Muscle layer of colon (tissue), 2 donors: Measurements from ENCODE around the gene PEAK3.

Source experiments
- H3K27ac ChIP-seq: one replicate; pipeline ENCODE4 v1.7.0; 2013; ENCODE audit warnings: low read depth, mild to moderate bottlenecking, low read length, moderate library complexity
- H3K27me3 ChIP-seq, 2 donors: one replicate each; pipeline ENCODE4 v1.7.0; 2013; ENCODE audit warnings: low read length in 2 of 2, mild to moderate bottlenecking in 2 of 2; ENCODE audit not compliant: insufficient read depth in 2 of 2, control insufficient read depth in 1 of 2
- H3K36me3 ChIP-seq: one replicate; pipeline ENCODE4 v1.7.0; 2013; ENCODE audit warnings: mild to moderate bottlenecking, low read length; ENCODE audit not compliant: insufficient read depth
- H3K4me1 ChIP-seq: one replicate; pipeline ENCODE4 v1.7.0; 2013; ENCODE audit warnings: mild to moderate bottlenecking, low read length; ENCODE audit not compliant: insufficient read depth
- H3K4me3 ChIP-seq, 2 donors: one replicate each; pipeline ENCODE4 v1.7.0; 2013; ENCODE audit warnings: low read length in 2 of 2, low read depth in 1 of 2, mild to moderate bottlenecking in 1 of 2, moderate library complexity in 1 of 2
- H3K9ac ChIP-seq: one replicate; pipeline ENCODE4 v1.7.0; 2013; ENCODE audit warnings: low read length
- H3K9me3 ChIP-seq: one replicate; pipeline ENCODE4 v1.7.0; 2013; ENCODE audit warnings: mild to moderate bottlenecking, low read length
- donor health status: abdominal sarcoma.
- donor health status: Adenocarcinoma of cecum.

The PEAK3 gene

GRCh38 chr19:2323707-2324106 lies 41.7 kb upstream of the PEAK3 start:
- Histone ChIP-seq H3K27me3 (no peaks in the 10 kb centered on the region), H3K4me1 (peaks cover 10% of the 10 kb centered on the region), H3K27ac (no peak overlapping the region), H3K4me3 (no peak overlapping the region), H3K9me3 (no peaks in the 10 kb centered on the region), H3K9ac (no peak overlapping the region), H3K36me3 (no peaks in the 10 kb centered on the region)

GRCh38 chr19:2321565-2322283 lies 39.7 kb upstream of the PEAK3 start:
- Histone ChIP-seq H3K4me3 (no peak overlapping the region), H3K4me1 (no peaks in the 10 kb centered on the region), H3K9ac (no peak overlapping the region), H3K27ac (no peak overlapping the region), H3K27me3 (no peaks in the 10 kb centered on the region), H3K9me3 (no peaks in the 10 kb centered on the region), H3K36me3 (no peaks in the 10 kb centered on the region)

GRCh38 chr19:2320939-2321338 lies 39.0 kb upstream of the PEAK3 start:
- H3K36me3 ChIP-seq, result no peaks in the 10 kb centered on the region
- H3K27ac ChIP-seq, result no peak overlapping the region
- H3K4me1 ChIP-seq, result no peaks in the 10 kb centered on the region
- H3K9me3 ChIP-seq, result no peaks in the 10 kb centered on the region
- no peak overlapping the region for H3K9ac ChIP-seq
- H3K4me3 ChIP-seq, result no peak overlapping the region
- H3K27me3 ChIP-seq, result no peaks in the 10 kb centered on the region

- Histone ChIP-seq H3K4me3 (no peak overlapping the region), H3K36me3 (no peaks in the 10 kb centered on the region), H3K4me1 (no peaks in the 10 kb centered on the region), H3K27ac (no peak overlapping the region), H3K9ac (no peak overlapping the region), H3K27me3 (no peaks in the 10 kb centered on the region), H3K9me3 (no peaks in the 10 kb centered on the region)
Measured at GRCh38 chr19:2320049-2320448, 38.1 kb upstream of the PEAK3 start.

- Histone ChIP-seq H3K27ac (no peak overlapping the region), H3K4me1 (no peaks in the 10 kb centered on the region), H3K9ac (no peak overlapping the region), H3K4me3 (no peak overlapping the region), H3K36me3 (no peaks in the 10 kb centered on the region), H3K27me3 (no peaks in the 10 kb centered on the region), H3K9me3 (no peaks in the 10 kb centered on the region)
Measured at GRCh38 chr19:2319551-2319950, 37.6 kb upstream of the PEAK3 start.

- no peak overlapping the region for H3K9ac ChIP-seq
- no peaks in the 10 kb centered on the region for H3K27me3 ChIP-seq
- H3K9me3 ChIP-seq, result no peaks in the 10 kb centered on the region
- no peak overlapping the region for H3K27ac ChIP-seq
- H3K4me3 ChIP-seq, result no peak overlapping the region
- H3K4me1 ChIP-seq, result no peaks in the 10 kb centered on the region
- H3K36me3 ChIP-seq, result no peaks in the 10 kb centered on the region
Measured at GRCh38 chr19:2318923-2319322, 36.9 kb upstream of the PEAK3 start.

GRCh38 chr19:2317756-2318155 lies 35.8 kb upstream of the PEAK3 start:
- no peaks in the 10 kb centered on the region for H3K4me1 ChIP-seq

GRCh38 chr19:2317300-2317699 lies 35.3 kb upstream of the PEAK3 start:
- H3K4me1 ChIP-seq, result no peaks in the 10 kb centered on the region
- H3K36me3 ChIP-seq, result no peaks in the 10 kb centered on the region
- H3K9me3 ChIP-seq, result no peaks in the 10 kb centered on the region
- peaks cover 11% of the 10 kb centered on the region in 2 donors for H3K27me3 ChIP-seq
- H3K9ac ChIP-seq, result no peak overlapping the region
- no peak overlapping the region for H3K27ac ChIP-seq
- H3K4me3 ChIP-seq, result no peak overlapping the region

More at GRCh38 chr19:2317756-2318155, 35.8 kb upstream of the PEAK3 start:
- no peaks in the 10 kb centered on the region for H3K36me3 ChIP-seq
- H3K9ac ChIP-seq, result no peak overlapping the region
- no peak overlapping the region for H3K27ac ChIP-seq
- no peak overlapping the region for H3K4me3 ChIP-seq
- H3K9me3 ChIP-seq, result no peaks in the 10 kb centered on the region
- peaks cover 6% of the 10 kb centered on the region in 2 donors for H3K27me3 ChIP-seq

GRCh38 chr19:2315818-2316353 lies 33.9 kb upstream of the PEAK3 start:
- Histone ChIP-seq H3K27me3 (peaks cover 13 to 14% of the 10 kb centered on the region in 2 donors), H3K4me1 (no peaks in the 10 kb centered on the region), H3K9ac (no peak overlapping the region), H3K27ac (no peak overlapping the region), H3K36me3 (no peaks in the 10 kb centered on the region), H3K4me3 (no peak overlapping the region), H3K9me3 (no peaks in the 10 kb centered on the region)

- Histone ChIP-seq H3K4me1 (no peaks in the 10 kb centered on the region), H3K9ac (no peak overlapping the region), H3K36me3 (no peaks in the 10 kb centered on the region), H3K9me3 (no peaks in the 10 kb centered on the region), H3K4me3 (no peak overlapping the region), H3K27me3 (peaks cover 14 to 16% of the 10 kb centered on the region in 2 donors), H3K27ac (no peak overlapping the region)
Measured at GRCh38 chr19:2315121-2315817, 33.3 kb upstream of the PEAK3 start.

GRCh38 chr19:2312820-2313501 lies 31.0 kb upstream of the PEAK3 start:
- Histone ChIP-seq H3K36me3 (no peaks in the 10 kb centered on the region), H3K9ac (no peak overlapping the region), H3K9me3 (no peaks in the 10 kb centered on the region), H3K27ac (no peak overlapping the region), H3K4me3 (no peak overlapping the region), H3K4me1 (no peaks in the 10 kb centered on the region), H3K27me3 (peaks cover 18 to 38% of the 10 kb centered on the region in 2 donors)
